ENCODE measurements around the gene CC2D1A. TPM values are rescaled to one million over a fixed set of nuclear protein-coding genes. Genes with fewer than 3 reads are reported as not detected.

Gene CC2D1A
- total RNA-seq (2014; rRNA removed; shearing (Covaris generic)), result 44.1 and 52.4 TPM in 2 replicates

DNA sequence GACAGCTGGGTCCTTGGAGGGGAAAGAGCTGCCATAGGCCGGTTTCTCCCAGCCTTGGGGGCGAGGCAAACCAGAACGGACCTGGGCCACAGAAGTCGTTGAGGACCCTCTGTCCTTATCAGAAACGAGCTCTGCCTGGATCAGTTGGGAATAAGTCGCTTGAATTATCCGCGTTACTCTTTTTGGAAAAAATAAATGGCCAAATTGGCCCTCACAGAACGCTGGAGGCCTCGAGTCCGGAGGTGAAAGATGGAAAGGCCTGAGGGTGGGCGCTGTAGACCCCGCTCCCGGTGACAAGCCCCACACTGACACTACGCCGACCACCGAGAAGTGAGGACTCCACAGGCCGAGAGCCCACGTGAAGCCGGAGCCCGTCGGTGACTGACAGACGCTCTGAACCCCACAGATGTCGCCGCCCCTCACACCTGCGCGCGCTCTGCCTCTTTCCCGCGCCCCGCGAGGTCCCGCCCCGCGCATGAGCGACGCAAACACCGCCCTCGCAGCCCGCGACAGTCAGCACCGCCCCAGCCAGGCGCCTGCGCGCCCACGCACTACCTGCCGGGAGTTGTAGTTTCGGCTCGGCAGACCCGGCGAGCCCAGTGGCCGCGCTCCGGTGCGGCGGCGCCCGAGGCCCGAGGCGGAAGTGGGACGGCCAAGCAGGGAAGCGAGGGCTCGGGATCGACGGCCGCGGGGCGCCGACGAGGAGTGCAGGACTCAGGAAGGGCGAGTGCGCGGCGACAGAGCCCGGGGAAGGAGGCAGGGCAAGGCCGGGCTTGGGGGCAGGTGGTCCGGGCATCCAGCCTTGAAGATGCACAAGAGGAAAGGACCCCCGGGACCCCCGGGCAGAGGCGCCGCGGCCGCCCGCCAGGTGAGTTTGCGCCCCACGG, at the start of gene CC2D1A, which contains the start of gene BRME1:
CC2D1A (plus strand) TSS at position 568 of the 887 bp plus-strand sequence; CDS start at position 809, 241 bp downstream.
BRME1 (minus strand) TSS at position 484 of the 887 bp plus-strand sequence. CDS start 1,225 bp downstream, outside the sequence.

DNA sequence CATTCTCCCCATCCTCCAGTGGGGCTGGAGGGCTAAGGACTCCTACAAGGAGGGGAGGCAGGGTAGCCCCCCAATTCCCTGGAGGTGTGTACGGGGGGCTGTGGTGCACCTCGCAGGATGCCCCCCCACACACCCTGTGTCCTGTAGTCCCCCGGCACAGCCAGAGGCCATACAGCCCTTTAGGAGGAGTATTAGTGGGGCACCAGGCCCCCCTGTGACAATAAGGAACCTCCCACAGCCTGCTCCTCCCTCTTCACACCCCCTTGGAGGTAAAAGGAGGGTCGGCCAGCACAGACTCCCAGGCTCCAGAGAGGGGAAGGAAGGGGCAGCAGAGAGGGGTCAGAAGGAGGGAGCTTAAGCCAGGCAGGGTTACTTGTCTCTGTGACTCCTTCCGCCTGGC, 29.2 kb upstream of the CC2D1A start, which contains the start of gene NANOS3:
NANOS3 (plus strand) TSS at position 301 of the 400 bp plus-strand sequence. CDS start 115 bp downstream, outside the sequence.

DNA sequence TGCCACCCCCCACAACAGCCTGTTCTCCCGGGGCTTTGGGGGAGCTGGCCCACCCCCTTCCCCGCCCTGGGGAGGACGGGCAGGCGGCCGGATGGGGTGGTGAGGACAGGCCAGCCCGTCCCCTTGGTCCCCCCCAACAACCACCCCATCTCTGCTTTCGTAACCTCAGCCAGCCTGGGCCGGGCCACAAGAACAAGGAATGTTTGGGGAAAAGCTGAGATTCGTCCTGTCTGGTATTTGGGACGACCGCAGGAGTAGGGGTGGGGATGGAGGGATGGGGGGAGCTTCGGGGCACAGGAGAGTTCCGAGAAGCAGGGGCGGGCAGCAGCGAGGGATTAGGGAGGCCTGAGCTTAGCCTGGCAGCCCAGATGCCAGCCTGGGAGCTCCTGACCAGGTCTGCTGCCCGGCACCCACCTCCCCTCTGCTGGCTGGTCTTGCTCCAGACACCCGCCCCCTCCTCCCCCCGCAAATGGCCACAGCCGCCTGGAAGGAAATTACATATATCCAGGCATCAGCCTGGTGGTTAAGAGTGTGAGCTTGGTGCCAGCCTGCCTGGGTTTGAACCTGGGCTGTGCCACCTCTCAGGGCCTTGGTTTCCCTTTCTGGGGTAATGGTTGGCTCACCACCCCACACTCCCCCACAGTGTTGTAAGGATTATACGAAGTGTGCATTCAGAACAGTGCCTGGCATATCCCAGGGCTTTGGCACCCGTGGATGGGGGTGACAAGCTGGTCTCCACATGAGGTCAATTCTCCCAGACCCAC, 32.5 kb downstream of the CC2D1A start, which contains the start of gene PODNL1:
PODNL1 (minus strand) TSS at position 117 of the 764 bp plus-strand sequence. CDS start 236 bp downstream, outside the sequence.

DNA sequence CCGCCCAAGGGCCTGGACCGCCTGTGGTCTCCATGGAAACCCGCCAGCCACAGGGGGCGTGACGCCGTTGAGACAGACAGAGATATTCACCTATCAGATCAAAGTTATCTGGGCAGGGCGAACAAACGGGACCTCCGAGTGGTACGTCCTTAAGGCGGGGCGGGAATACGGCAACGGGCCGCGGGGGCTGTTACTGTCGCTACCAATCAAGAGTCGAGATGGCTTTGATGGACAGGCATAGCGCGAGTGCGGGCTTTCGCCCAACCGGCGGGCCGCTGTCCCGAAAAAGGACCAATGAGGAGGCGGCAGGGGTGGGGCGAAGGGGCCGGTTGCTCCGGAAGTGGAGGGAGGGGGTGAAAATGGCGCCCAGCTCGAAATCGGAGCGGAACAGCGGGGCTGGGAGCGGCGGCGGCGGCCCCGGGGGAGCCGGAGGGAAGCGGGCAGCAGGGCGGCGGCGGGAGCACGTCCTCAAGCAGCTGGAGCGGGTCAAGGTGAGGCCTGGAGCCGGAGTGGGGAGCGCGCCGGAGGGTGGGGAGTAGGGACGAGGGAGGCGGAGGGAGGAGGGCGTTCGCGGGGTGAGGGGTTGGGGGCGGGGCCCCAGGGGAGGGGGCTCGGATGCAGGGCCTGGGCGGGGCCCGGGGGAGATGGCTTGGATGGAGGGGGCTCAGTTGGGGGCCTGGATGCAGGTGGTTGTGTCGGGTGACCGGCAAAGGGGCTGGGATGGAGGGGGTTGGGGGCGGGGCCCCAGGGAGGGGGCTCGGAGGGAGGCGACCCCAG, 46.3 kb downstream of the CC2D1A start, which contains the start of gene DCAF15:
DCAF15 (plus strand) TSS at position 356 of the 777 bp plus-strand sequence; CDS start at position 360, 4 bp downstream.

Small RNA genes lying within 50 kb of the gene (small RNA-seq; reads per million reads assigned to genes)
- gene MIR181C, result 3.3 reads per million, percentile 81 among the genes with 10 or more reads in this experiment
- 3.0 reads per million, percentile 80 among the genes with 10 or more reads in this experiment for gene MIR181D

Other genes starting within 250 kb of the CC2D1A start
- 80.2 and 93.2 TPM in 2 replicates for gene MRI1, start 141.7 kb upstream of the CC2D1A start, total RNA-seq (2014; rRNA removed; shearing (Covaris generic))
- gene C19orf53, start 131.7 kb upstream of the CC2D1A start, total RNA-seq (2014; rRNA removed; shearing (Covaris generic)), result 255 and 270 TPM in 2 replicates
- 7.9 and 11.6 TPM in 2 replicates for gene ZSWIM4, start 110.8 kb upstream of the CC2D1A start, total RNA-seq (2014; rRNA removed; shearing (Covaris generic))
- not detected in 2 replicates for gene NANOS3, start 29.1 kb upstream of the CC2D1A start, total RNA-seq (2014; rRNA removed; shearing (Covaris generic))
- gene BRME1, start 84 bp upstream of the CC2D1A start, total RNA-seq (2014; rRNA removed; shearing (Covaris generic)), result 3.0 and 5.6 TPM in 2 replicates
- gene PODNL1, start 32.2 kb downstream of the CC2D1A start, total RNA-seq (2014; rRNA removed; shearing (Covaris generic)), result 0.24 TPM in 1 of 2 replicates, not detected in the other
- gene DCAF15, start 46.3 kb downstream of the CC2D1A start, total RNA-seq (2014; rRNA removed; shearing (Covaris generic)), result 54.0 and 59.6 TPM in 2 replicates
- gene RFX1, start 100.1 kb downstream of the CC2D1A start, total RNA-seq (2014; rRNA removed; shearing (Covaris generic)), result 7.1 and 9.0 TPM in 2 replicates
- gene RLN3, start 121.9 kb downstream of the CC2D1A start, total RNA-seq (2014; rRNA removed; shearing (Covaris generic)), result not detected in 2 replicates
- gene IL27RA, start 125.6 kb downstream of the CC2D1A start, total RNA-seq (2014; rRNA removed; shearing (Covaris generic)), result 12.2 and 15.0 TPM in 2 replicates
- gene PALM3, start 155.9 kb downstream of the CC2D1A start, total RNA-seq (2014; rRNA removed; shearing (Covaris generic)), result 1.1 TPM in 2 replicates
- gene MISP3, start 166.6 kb downstream of the CC2D1A start, total RNA-seq (2014; rRNA removed; shearing (Covaris generic)), result 0.82 and 2.6 TPM in 2 replicates
- gene C19orf67, start 179.6 kb downstream of the CC2D1A start, total RNA-seq (2014; rRNA removed; shearing (Covaris generic)), result not detected in 2 replicates
- gene SAMD1, start 184.6 kb downstream of the CC2D1A start, total RNA-seq (2014; rRNA removed; shearing (Covaris generic)), result 61.4 and 76.1 TPM in 2 replicates
- gene PRKACA, start 211.6 kb downstream of the CC2D1A start, total RNA-seq (2014; rRNA removed; shearing (Covaris generic)), result 31.3 and 39.7 TPM in 2 replicates
- 40.6 and 44.3 TPM in 2 replicates for gene ASF1B, start 230.4 kb downstream of the CC2D1A start, total RNA-seq (2014; rRNA removed; shearing (Covaris generic))

Data from A375 (cell line).